Coronary artery (tissue), 2 donors: ENCODE results near the gene ARPC5.
A peak's percentile ranks its signal among the peaks of the same experiment; 100 is the strongest.

Source experiments
- DNase-seq: peaks from one replicate; pipeline ENCODE4 v3.0.0-alpha.2; 2017; ENCODE audit warnings: low spot score
- H3K27ac ChIP-seq, 2 donors: fragments of 200-600 bp; sonication (generic); one replicate each; pipeline ENCODE4 v1.5.1; 2016 to 2019
- H3K4me3 ChIP-seq: fragments of 200-600 bp; sonication (generic); 2 replicates; pipeline ENCODE4 v1.5.1; 2016; ENCODE audit warnings: mild to moderate bottlenecking, moderate library complexity
- CTCF ChIP-seq: fragments of 200-600 bp; sonication (generic); IDR thresholded peaks from one replicate; pipeline ENCODE4 v1.5.1; 2019; ENCODE audit warnings: antibody characterized with exemption

Gene ARPC5

GRCh38 chr1:183586455-183586854 lies 49.1 kb downstream of the ARPC5 start:
- DNase-seq: no peak
- TF ChIP-seq CTCF: no peak
- Histone ChIP-seq H3K27ac (no peak overlapping the region), H3K4me3 (no peak overlapping the region)

GRCh38 chr1:183585038-183585437 lies 50.5 kb downstream of the ARPC5 start:
- Histone ChIP-seq H3K4me3 (no peak overlapping the region), H3K27ac (no peak overlapping the region)
- TF ChIP-seq CTCF: no peak
- no peak for DNase-seq

- TF ChIP-seq CTCF: no peak
- no peak overlapping the region for H3K4me3 ChIP-seq
- no peak for DNase-seq
- H3K27ac ChIP-seq: peak overlapping the region in 1 of 2 donors; percentile 57
Measured at GRCh38 chr1:183584147-183584546, 51.4 kb downstream of the ARPC5 start.

- H3K4me3 ChIP-seq: no peak overlapping the region
- TF ChIP-seq CTCF: no peak
- H3K27ac ChIP-seq: peak overlapping the region in 1 of 2 donors; percentile 67
- no peak for DNase-seq
Measured at GRCh38 chr1:183583466-183583865, 52.1 kb downstream of the ARPC5 start.

GRCh38 chr1:183582021-183582713 lies 53.4 kb downstream of the ARPC5 start:
- Histone ChIP-seq H3K4me3 (no peak overlapping the region), H3K27ac (peak overlapping the region; percentile 67 to 69)
- DNase-seq: no peak
- no peak for TF ChIP-seq CTCF

GRCh38 chr1:183580281-183580682 lies 55.3 kb downstream of the ARPC5 start:
- TF ChIP-seq CTCF: no peak
- no peak for DNase-seq

GRCh38 chr1:183578856-183579255 lies 56.7 kb downstream of the ARPC5 start:
- no peak for DNase-seq
- H3K27ac ChIP-seq: peak overlapping the region; percentile 41 to 50

More at GRCh38 chr1:183580281-183580682, 55.3 kb downstream of the ARPC5 start:
- H3K4me3 ChIP-seq: no peak overlapping the region
- peak overlapping the region; percentile 35 to 48 for H3K27ac ChIP-seq

More at GRCh38 chr1:183578856-183579255, 56.7 kb downstream of the ARPC5 start:
- no peak for TF ChIP-seq CTCF
- H3K4me3 ChIP-seq: no peak overlapping the region
